ENCODE measurements around the gene UPF2. TPM values are rescaled to one million over a fixed set of nuclear protein-coding genes. Genes with fewer than 3 reads are reported as not detected.
A peak's percentile ranks its signal among the peaks of the same experiment; 100 is the strongest.

The UPF2 gene
- total and polyA plus RNA-seq, 4 donors: 7.4 to 36.4 (median 13.3) TPM

GRCh38 chr10:12022580-12023257 is 19.9 kb downstream of the UPF2 start:
- Histone ChIP-seq H3K4me1 (ENCODE audit: control insufficient read depth in 5 of 5, insufficient read depth in 5 of 5, low read length in 5 of 5) (peaks cover 0 to 9% (median 3%) of the 10 kb centered on the region in 5 donors), H3K9ac (ENCODE audit: insufficient read depth in 1 of 2, low read length in 2 of 2) (no peak overlapping the region), H3K9me3 (ENCODE audit: control insufficient read depth in 4 of 4, insufficient read depth in 3 of 4, low read length in 3 of 4) (no peaks in the 10 kb centered on the region), H3K27me3 (ENCODE audit: control insufficient read depth in 3 of 3, insufficient read depth in 3 of 3, low read length in 2 of 3) (no peaks in the 10 kb centered on the region), H3K27ac (ENCODE audit: low read depth in 1 of 2, low read length in 1 of 2) (no peak overlapping the region), H3K4me3 (no peak overlapping the region), H3K36me3 (ENCODE audit: control insufficient read depth in 4 of 4, insufficient read depth in 4 of 4, low read length in 4 of 4) (peaks cover 0 to 9% (median 4%) of the 10 kb centered on the region in 4 donors)
- DNase-seq (no peak), ATAC-seq (ENCODE audit: insufficient read depth, low FRiP score) (no peak)
- no peak for TF ChIP-seq CTCF (IDR thresholded peaks at IDR 0.05; ENCODE audit: control extremely low read depth, extremely low read depth)
- WGBS, 2 donors: 32 to 58% methylated on average over 1 of the region's 1 CpG

GRCh38 chr10:12020574-12020973 is 22.0 kb downstream of the UPF2 start:
- DNase-seq (peak in 1 of 3 donors; percentile 1), ATAC-seq (ENCODE audit: insufficient read depth, low FRiP score) (no peak)
- Histone ChIP-seq H3K4me1 (ENCODE audit: control insufficient read depth in 5 of 5, insufficient read depth in 5 of 5, low read length in 5 of 5) (peaks cover 0 to 9% (median 3%) of the 10 kb centered on the region in 5 donors), H3K9ac (ENCODE audit: insufficient read depth in 1 of 2, low read length in 2 of 2) (no peak overlapping the region), H3K4me3 (no peak overlapping the region), H3K9me3 (ENCODE audit: control insufficient read depth in 4 of 4, insufficient read depth in 3 of 4, low read length in 3 of 4) (no peaks in the 10 kb centered on the region), H3K27me3 (ENCODE audit: control insufficient read depth in 3 of 3, insufficient read depth in 3 of 3, low read length in 2 of 3) (no peaks in the 10 kb centered on the region), H3K27ac (ENCODE audit: low read depth in 1 of 2, low read length in 1 of 2) (no peak overlapping the region), H3K36me3 (ENCODE audit: control insufficient read depth in 4 of 4, insufficient read depth in 4 of 4, low read length in 4 of 4) (peaks cover 0 to 7% (median 3%) of the 10 kb centered on the region in 4 donors)
- 67 to 81% methylated on average over 2 of the region's 2 CpGs for WGBS, 2 donors
- no peak for TF ChIP-seq CTCF (IDR thresholded peaks at IDR 0.05; ENCODE audit: control extremely low read depth, extremely low read depth)

- peaks cover 0 to 7% (median 3%) of the 10 kb centered on the region in 4 donors for H3K36me3 ChIP-seq (ENCODE audit: control insufficient read depth in 4 of 4, insufficient read depth in 4 of 4, low read length in 4 of 4)
- H3K27ac ChIP-seq (ENCODE audit: low read depth in 1 of 2, low read length in 1 of 2): no peak overlapping the region
- no peak overlapping the region for H3K9ac ChIP-seq (ENCODE audit: insufficient read depth in 1 of 2, low read length in 2 of 2)
- peaks cover 0 to 9% (median 3%) of the 10 kb centered on the region in 5 donors for H3K4me1 ChIP-seq (ENCODE audit: control insufficient read depth in 5 of 5, insufficient read depth in 5 of 5, low read length in 5 of 5)
- H3K4me3 ChIP-seq: no peak overlapping the region
- H3K9me3 ChIP-seq (ENCODE audit: control insufficient read depth in 4 of 4, insufficient read depth in 3 of 4, low read length in 3 of 4): no peaks in the 10 kb centered on the region
- WGBS, 2 donors: 79 to 85% methylated on average over 9 of the region's 9 CpGs
- DNase-seq (peak in 2 of 3 donors; percentile 23 to 26), ATAC-seq (ENCODE audit: insufficient read depth, low FRiP score) (no peak)
- TF ChIP-seq CTCF (IDR thresholded peaks at IDR 0.05; ENCODE audit: control extremely low read depth, extremely low read depth): no peak
- no peaks in the 10 kb centered on the region for H3K27me3 ChIP-seq (ENCODE audit: control insufficient read depth in 3 of 3, insufficient read depth in 3 of 3, low read length in 2 of 3)
These were observed 23.2 kb downstream of the UPF2 start for GRCh38 chr10:12019283-12019971.

Data from lung (tissue), 12 donors.